ENCODE data around the gene PTPRD. TPM values are rescaled to one million over a fixed set of nuclear protein-coding genes. Genes with fewer than 3 reads are reported as not detected.

PTPRD gene
- total and polyA plus RNA-seq, 2 experiments from 2014 or later, result 11.5 to 58.0 TPM

DNA sequence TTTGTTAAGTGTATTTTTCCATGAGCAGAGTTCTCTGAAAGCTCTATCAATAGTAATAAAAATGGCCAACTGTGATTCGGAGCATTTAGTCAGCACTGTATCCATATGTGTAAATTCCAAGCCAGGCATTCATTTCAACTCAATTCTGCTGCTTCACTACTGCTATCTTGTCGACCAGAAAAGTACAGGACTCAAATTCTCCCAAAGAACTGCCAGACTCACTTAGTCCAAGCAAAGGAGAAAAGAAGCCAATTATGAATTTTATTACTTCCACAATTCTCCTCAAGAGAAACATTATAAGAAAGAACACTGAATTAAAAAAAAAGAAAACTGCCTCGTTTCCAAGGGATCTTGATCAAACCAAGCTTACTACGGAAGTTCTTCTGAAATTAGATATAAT lies 1906.9 kb downstream of the PTPRD start (continued):
- TF ChIP-seq, protein P1, sequence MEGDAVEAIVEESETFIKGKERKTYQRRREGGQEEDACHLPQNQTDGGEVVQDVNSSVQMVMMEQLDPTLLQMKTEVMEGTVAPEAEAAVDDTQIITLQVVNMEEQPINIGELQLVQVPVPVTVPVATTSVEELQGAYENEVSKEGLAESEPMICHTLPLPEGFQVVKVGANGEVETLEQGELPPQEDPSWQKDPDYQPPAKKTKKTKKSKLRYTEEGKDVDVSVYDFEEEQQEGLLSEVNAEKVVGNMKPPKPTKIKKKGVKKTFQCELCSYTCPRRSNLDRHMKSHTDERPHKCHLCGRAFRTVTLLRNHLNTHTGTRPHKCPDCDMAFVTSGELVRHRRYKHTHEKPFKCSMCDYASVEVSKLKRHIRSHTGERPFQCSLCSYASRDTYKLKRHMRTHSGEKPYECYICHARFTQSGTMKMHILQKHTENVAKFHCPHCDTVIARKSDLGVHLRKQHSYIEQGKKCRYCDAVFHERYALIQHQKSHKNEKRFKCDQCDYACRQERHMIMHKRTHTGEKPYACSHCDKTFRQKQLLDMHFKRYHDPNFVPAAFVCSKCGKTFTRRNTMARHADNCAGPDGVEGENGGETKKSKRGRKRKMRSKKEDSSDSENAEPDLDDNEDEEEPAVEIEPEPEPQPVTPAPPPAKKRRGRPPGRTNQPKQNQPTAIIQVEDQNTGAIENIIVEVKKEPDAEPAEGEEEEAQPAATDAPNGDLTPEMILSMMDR (conservative IDR thresholded peaks at IDR 0.05; ENCODE audit: low read depth in 2 of 2), result no peak
- TF ChIP-seq NANOG (IDR thresholded peaks at IDR 0.05; ENCODE audit: borderline replicate concordance), result no peak
- TF ChIP-seq, protein P2, sequence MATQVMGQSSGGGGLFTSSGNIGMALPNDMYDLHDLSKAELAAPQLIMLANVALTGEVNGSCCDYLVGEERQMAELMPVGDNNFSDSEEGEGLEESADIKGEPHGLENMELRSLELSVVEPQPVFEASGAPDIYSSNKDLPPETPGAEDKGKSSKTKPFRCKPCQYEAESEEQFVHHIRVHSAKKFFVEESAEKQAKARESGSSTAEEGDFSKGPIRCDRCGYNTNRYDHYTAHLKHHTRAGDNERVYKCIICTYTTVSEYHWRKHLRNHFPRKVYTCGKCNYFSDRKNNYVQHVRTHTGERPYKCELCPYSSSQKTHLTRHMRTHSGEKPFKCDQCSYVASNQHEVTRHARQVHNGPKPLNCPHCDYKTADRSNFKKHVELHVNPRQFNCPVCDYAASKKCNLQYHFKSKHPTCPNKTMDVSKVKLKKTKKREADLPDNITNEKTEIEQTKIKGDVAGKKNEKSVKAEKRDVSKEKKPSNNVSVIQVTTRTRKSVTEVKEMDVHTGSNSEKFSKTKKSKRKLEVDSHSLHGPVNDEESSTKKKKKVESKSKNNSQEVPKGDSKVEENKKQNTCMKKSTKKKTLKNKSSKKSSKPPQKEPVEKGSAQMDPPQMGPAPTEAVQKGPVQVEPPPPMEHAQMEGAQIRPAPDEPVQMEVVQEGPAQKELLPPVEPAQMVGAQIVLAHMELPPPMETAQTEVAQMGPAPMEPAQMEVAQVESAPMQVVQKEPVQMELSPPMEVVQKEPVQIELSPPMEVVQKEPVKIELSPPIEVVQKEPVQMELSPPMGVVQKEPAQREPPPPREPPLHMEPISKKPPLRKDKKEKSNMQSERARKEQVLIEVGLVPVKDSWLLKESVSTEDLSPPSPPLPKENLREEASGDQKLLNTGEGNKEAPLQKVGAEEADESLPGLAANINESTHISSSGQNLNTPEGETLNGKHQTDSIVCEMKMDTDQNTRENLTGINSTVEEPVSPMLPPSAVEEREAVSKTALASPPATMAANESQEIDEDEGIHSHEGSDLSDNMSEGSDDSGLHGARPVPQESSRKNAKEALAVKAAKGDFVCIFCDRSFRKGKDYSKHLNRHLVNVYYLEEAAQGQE (IDR thresholded peaks at IDR 0.05; ENCODE audit: unreplicated experiment), result no peak

DNA sequence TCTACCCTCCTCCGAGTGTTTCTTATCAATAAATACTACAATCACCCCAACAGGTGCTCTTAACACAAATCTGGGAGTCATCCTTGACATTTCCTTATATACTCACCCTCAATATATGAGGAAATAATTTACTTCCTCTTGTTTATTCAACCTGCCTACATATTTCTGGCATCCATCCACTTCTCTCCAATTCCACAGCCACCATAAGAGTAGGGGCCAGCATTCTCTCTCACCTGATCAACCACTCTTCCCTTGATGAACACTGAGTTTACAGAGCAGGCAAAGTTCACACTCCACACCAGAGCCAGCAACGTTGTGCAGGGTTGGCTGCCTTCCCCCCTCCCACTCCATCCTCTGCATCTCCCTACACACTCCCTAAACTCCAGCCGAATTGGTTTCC lies 1908.9 kb downstream of the PTPRD start:
- Histone ChIP-seq H3K4me2 (no peak overlapping the region), H3K4me1 (ENCODE audit: insufficient read depth) (peaks cover 31% of the 10 kb centered on the region), H3K27me3 (ENCODE audit: insufficient read depth) (no peaks in the 10 kb centered on the region), H4K20me1 (replicated peaks; ENCODE audit: insufficient read depth) (no peaks in the 10 kb centered on the region), H3K9me2 (ENCODE audit: insufficient read depth) (no peaks in the 10 kb centered on the region), H3K36me3 (ENCODE audit: insufficient read depth) (no peaks in the 10 kb centered on the region), H2AFZ (no peak overlapping the region), H3K4me3 (no peak overlapping the region), H3F3A (replicated peaks; ENCODE audit: low read depth) (no peaks in the 10 kb centered on the region), H3K79me2 (replicated peaks; ENCODE audit: insufficient read depth) (no peaks in the 10 kb centered on the region; the same call in 1 of the 2 replicates), H3K27ac (ENCODE audit: low read depth) (no peak overlapping the region)
- Mint-ChIP-seq H3K27ac (no peak overlapping the region; the same call in 1 of the 2 replicates), H3K4me1 (peaks cover 41% of the 10 kb centered on the region), H3K4me3 (no peak overlapping the region), H3K27me3 (ENCODE audit: insufficient read depth, low read depth, poor library complexity) (no peaks in the 10 kb centered on the region), H3K9me3 (no peaks in the 10 kb centered on the region), H3K36me3 (ENCODE audit: low read depth) (no peaks in the 10 kb centered on the region)
- no peak for DNase-seq (ENCODE audit: low spot score)
- ATAC-seq, result no peak
- TF ChIP-seq, protein P3, sequence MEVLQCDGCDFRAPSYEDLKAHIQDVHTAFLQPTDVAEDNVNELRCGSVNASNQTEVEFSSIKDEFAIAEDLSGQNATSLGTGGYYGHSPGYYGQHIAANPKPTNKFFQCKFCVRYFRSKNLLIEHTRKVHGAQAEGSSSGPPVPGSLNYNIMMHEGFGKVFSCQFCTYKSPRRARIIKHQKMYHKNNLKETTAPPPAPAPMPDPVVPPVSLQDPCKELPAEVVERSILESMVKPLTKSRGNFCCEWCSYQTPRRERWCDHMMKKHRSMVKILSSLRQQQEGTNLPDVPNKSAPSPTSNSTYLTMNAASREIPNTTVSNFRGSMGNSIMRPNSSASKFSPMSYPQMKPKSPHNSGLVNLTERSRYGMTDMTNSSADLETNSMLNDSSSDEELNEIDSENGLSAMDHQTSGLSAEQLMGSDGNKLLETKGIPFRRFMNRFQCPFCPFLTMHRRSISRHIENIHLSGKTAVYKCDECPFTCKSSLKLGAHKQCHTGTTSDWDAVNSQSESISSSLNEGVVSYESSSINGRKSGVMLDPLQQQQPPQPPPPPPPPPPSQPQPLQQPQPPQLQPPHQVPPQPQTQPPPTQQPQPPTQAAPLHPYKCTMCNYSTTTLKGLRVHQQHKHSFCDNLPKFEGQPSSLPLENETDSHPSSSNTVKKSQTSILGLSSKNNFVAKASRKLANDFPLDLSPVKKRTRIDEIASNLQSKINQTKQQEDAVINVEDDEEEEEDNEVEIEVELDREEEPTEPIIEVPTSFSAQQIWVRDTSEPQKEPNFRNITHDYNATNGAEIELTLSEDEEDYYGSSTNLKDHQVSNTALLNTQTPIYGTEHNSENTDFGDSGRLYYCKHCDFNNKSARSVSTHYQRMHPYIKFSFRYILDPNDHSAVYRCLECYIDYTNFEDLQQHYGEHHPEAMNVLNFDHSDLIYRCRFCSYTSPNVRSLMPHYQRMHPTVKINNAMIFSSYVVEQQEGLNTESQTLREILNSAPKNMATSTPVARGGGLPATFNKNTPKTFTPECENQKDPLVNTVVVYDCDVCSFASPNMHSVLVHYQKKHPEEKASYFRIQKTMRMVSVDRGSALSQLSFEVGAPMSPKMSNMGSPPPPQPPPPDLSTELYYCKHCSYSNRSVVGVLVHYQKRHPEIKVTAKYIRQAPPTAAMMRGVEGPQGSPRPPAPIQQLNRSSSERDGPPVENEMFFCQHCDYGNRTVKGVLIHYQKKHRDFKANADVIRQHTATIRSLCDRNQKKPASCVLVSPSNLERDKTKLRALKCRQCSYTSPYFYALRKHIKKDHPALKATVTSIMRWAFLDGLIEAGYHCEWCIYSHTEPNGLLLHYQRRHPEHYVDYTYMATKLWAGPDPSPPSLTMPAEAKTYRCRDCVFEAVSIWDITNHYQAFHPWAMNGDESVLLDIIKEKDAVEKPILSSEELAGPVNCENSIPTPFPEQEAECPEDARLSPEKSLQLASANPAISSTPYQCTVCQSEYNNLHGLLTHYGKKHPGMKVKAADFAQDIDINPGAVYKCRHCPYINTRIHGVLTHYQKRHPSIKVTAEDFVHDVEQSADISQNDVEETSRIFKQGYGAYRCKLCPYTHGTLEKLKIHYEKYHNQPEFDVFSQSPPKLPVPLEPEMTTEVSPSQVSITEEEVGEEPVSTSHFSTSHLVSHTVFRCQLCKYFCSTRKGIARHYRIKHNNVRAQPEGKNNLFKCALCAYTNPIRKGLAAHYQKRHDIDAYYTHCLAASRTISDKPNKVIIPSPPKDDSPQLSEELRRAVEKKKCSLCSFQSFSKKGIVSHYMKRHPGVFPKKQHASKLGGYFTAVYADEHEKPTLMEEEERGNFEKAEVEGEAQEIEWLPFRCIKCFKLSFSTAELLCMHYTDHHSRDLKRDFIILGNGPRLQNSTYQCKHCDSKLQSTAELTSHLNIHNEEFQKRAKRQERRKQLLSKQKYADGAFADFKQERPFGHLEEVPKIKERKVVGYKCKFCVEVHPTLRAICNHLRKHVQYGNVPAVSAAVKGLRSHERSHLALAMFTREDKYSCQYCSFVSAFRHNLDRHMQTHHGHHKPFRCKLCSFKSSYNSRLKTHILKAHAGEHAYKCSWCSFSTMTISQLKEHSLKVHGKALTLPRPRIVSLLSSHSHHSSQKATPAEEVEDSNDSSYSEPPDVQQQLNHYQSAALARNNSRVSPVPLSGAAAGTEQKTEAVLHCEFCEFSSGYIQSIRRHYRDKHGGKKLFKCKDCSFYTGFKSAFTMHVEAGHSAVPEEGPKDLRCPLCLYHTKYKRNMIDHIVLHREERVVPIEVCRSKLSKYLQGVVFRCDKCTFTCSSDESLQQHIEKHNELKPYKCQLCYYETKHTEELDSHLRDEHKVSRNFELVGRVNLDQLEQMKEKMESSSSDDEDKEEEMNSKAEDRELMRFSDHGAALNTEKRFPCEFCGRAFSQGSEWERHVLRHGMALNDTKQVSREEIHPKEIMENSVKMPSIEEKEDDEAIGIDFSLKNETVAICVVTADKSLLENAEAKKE (CRISPR knock-in tag; IDR thresholded peaks at IDR 0.05), result no peak
- TF ChIP-seq EZH2 (IDR thresholded peaks at IDR 0.05; ENCODE audit: low read depth, unreplicated experiment) (no peak), ZNF331 (CRISPR knock-in tag; IDR thresholded peaks at IDR 0.05; ENCODE audit: low read depth) (no peak), EZH2phosphoT487 (IDR thresholded peaks at IDR 0.05; ENCODE audit: unreplicated experiment) (no peak)
- TF ChIP-seq, protein P1 (conservative IDR thresholded peaks at IDR 0.05; ENCODE audit: low read depth in 2 of 2), result no peak
